HG02840 (cell line): ENCODE results near the gene SNAP25.

Experiments
- ATAC-seq: cut with Tn5 transposase; IDR thresholded peaks from one replicate; pipeline ENCODE4 v1.9.1; 2021; ENCODE audit warnings: mild to moderate bottlenecking, moderate library complexity, moderate number of reproducible peaks; ENCODE audit not compliant: unreplicated experiment, low FRiP score

Gene SNAP25

GRCh38 chr20:10218536-10219451, at the start of gene SNAP25:
Gene SNAP25 (plus strand): TSS chr20:10218830. CDS start chr20:10275492, 56,662 bp downstream.
- no peak for ATAC-seq

GRCh38 chr20:10169752-10170151, 48.9 kb upstream of the SNAP25 start:
- ATAC-seq = no peak

GRCh38 chr20:10170261-10170660, 48.4 kb upstream of the SNAP25 start:
- no peak for ATAC-seq

GRCh38 chr20:10171864-10172751, 46.5 kb upstream of the SNAP25 start:
- no peak for ATAC-seq

GRCh38 chr20:10172998-10173655, 45.5 kb upstream of the SNAP25 start:
- ATAC-seq = no peak

GRCh38 chr20:10174400-10174799, 44.2 kb upstream of the SNAP25 start:
- no peak for ATAC-seq

GRCh38 chr20:10177326-10177725, 41.3 kb upstream of the SNAP25 start:
- ATAC-seq = no peak

- ATAC-seq = no peak
Measured at GRCh38 chr20:10178091-10178490, 40.5 kb upstream of the SNAP25 start.

GRCh38 chr20:10178727-10179313, 39.8 kb upstream of the SNAP25 start:
- no peak for ATAC-seq

- ATAC-seq = no peak
Measured at GRCh38 chr20:10179574-10180298, 38.9 kb upstream of the SNAP25 start.

GRCh38 chr20:10180651-10181235, 37.9 kb upstream of the SNAP25 start:
- ATAC-seq = no peak

GRCh38 chr20:10185741-10186558, 32.7 kb upstream of the SNAP25 start:
- no peak for ATAC-seq

- no peak for ATAC-seq
Measured at GRCh38 chr20:10190456-10190855, 28.2 kb upstream of the SNAP25 start.

- no peak for ATAC-seq
Measured at GRCh38 chr20:10192171-10192570, 26.5 kb upstream of the SNAP25 start.

GRCh38 chr20:10194166-10194565, 24.5 kb upstream of the SNAP25 start:
- no peak for ATAC-seq

GRCh38 chr20:10200330-10200729, 18.3 kb upstream of the SNAP25 start:
- ATAC-seq = no peak

- ATAC-seq = no peak
Measured at GRCh38 chr20:10201321-10201870, 17.2 kb upstream of the SNAP25 start.

- ATAC-seq = no peak
Measured at GRCh38 chr20:10209091-10209490, 9.5 kb upstream of the SNAP25 start.
